Measurements from ENCODE around the gene EFHD2.
"Not testable (repeated sequence)": the region's sequence is repeated elsewhere in the genome, so short reads cannot be mapped to it uniquely, and the experiment has no call there.

EFHD2 gene

GRCh38 chr1:15463926-15464322 lies 54.2 kb downstream of the EFHD2 start:
- not testable (repeated sequence) for H3K4me1 ChIP-seq (ENCODE audit: control insufficient read depth in 2 of 2, insufficient read depth in 1 of 2, low read depth in 1 of 2, low read length in 2 of 2); H2AK5ac ChIP-seq (ENCODE audit: low read depth, low read length); H3K9ac ChIP-seq (ENCODE audit: low read depth, low read length, poor library complexity); H3K9me3 ChIP-seq (replicated peaks in 1 of 2; ENCODE audit: control insufficient read depth in 2 of 2, insufficient read depth in 1 of 2, low read depth in 1 of 2, low read length in 2 of 2); H3K27ac ChIP-seq (replicated peaks; ENCODE audit: low read length); H3K18ac ChIP-seq (ENCODE audit: low read length); H3K4ac ChIP-seq (ENCODE audit: low read length); H3K23ac ChIP-seq (ENCODE audit: low read depth, low read length, poor library complexity); H3K4me3 ChIP-seq (ENCODE audit: low read length in 2 of 2); H3K36me3 ChIP-seq (replicated peaks in 1 of 2; ENCODE audit: control insufficient read depth in 2 of 2, insufficient read depth in 2 of 2, low read length in 2 of 2); H3K79me1 ChIP-seq (ENCODE audit: low read depth, low read length); H2BK15ac ChIP-seq (ENCODE audit: low read length); DNase-seq (ENCODE audit: low spot score); H3K27me3 ChIP-seq (ENCODE audit: control insufficient read depth in 3 of 3, insufficient read depth in 3 of 3, low read depth in 1 of 3, low read length in 3 of 3); H2AFZ ChIP-seq (ENCODE audit: low read length); H2BK5ac ChIP-seq (ENCODE audit: low read length); H3K4me2 ChIP-seq (ENCODE audit: insufficient read depth, low read length, poor library complexity, severe bottlenecking); H4K91ac ChIP-seq (ENCODE audit: low read depth, low read length, poor library complexity); H2BK12ac ChIP-seq (ENCODE audit: low read length); H2BK120ac ChIP-seq (ENCODE audit: low read depth, low read length); H4K8ac ChIP-seq (ENCODE audit: low read depth, low read length); H3K14ac ChIP-seq (ENCODE audit: low read length)
- no CpG with 5 or more reads among the region's 5 CpGs for WGBS, 2 donors (ENCODE audit: extremely low coverage in 2 of 2, insufficient read length in 2 of 2, insufficient replicate concordance in 1 of 2)

- no peak overlapping the region for H2BK5ac ChIP-seq (ENCODE audit: low read length)
- no peak overlapping the region for H4K91ac ChIP-seq (ENCODE audit: low read depth, low read length, poor library complexity)
- H3K14ac ChIP-seq (ENCODE audit: low read length): peak overlapping the region; percentile 32
- no peak overlapping the region for H3K23ac ChIP-seq (ENCODE audit: low read depth, low read length, poor library complexity)
- no peaks in the 10 kb centered on the region for H3K36me3 ChIP-seq (replicated peaks in 1 of 2; ENCODE audit: control insufficient read depth in 2 of 2, insufficient read depth in 2 of 2, low read length in 2 of 2)
- H3K27me3 ChIP-seq (ENCODE audit: control insufficient read depth in 3 of 3, insufficient read depth in 3 of 3, low read depth in 1 of 3, low read length in 3 of 3): peaks cover 0 to 4% (median 0%) of the 10 kb centered on the region in 3 experiments
- no peak overlapping the region for H3K4me3 ChIP-seq (ENCODE audit: low read length in 2 of 2)
- WGBS, 2 donors (ENCODE audit: extremely low coverage in 2 of 2, insufficient read length in 2 of 2, insufficient replicate concordance in 1 of 2): no CpG with 5 or more reads among the region's 7 CpGs
- H3K79me1 ChIP-seq (ENCODE audit: low read depth, low read length): no peaks in the 10 kb centered on the region
- no peak overlapping the region for H3K4me2 ChIP-seq (ENCODE audit: insufficient read depth, low read length, poor library complexity, severe bottlenecking)
- no peak overlapping the region for H4K8ac ChIP-seq (ENCODE audit: low read depth, low read length)
- no peak for DNase-seq (ENCODE audit: low spot score)
- no peak overlapping the region for H3K9ac ChIP-seq (ENCODE audit: low read depth, low read length, poor library complexity)
- no peak overlapping the region for H2AFZ ChIP-seq (ENCODE audit: low read length)
- no peak overlapping the region for H3K4ac ChIP-seq (ENCODE audit: low read length)
- H3K18ac ChIP-seq (ENCODE audit: low read length): no peak overlapping the region
- H3K27ac ChIP-seq (replicated peaks; ENCODE audit: low read length): no peak overlapping the region
- no peak overlapping the region for H2BK15ac ChIP-seq (ENCODE audit: low read length)
- H3K9me3 ChIP-seq (replicated peaks in 1 of 2; ENCODE audit: control insufficient read depth in 2 of 2, insufficient read depth in 1 of 2, low read depth in 1 of 2, low read length in 2 of 2): no peaks in the 10 kb centered on the region
- no peak overlapping the region for H2AK5ac ChIP-seq (ENCODE audit: low read depth, low read length)
- H3K4me1 ChIP-seq (ENCODE audit: control insufficient read depth in 2 of 2, insufficient read depth in 1 of 2, low read depth in 1 of 2, low read length in 2 of 2): no peaks in the 10 kb centered on the region
- no peak overlapping the region for H2BK12ac ChIP-seq (ENCODE audit: low read length)
- H2BK120ac ChIP-seq (ENCODE audit: low read depth, low read length): no peak overlapping the region
Measured at GRCh38 chr1:15465674-15466073, 56.0 kb downstream of the EFHD2 start.

GRCh38 chr1:15466955-15467625 lies 57.4 kb downstream of the EFHD2 start:
- WGBS, 2 donors (ENCODE audit: extremely low coverage in 2 of 2, insufficient read length in 2 of 2, insufficient replicate concordance in 1 of 2): no CpG with 5 or more reads among the region's 22 CpGs
- not testable (repeated sequence) for H3K4ac ChIP-seq (ENCODE audit: low read length); H3K14ac ChIP-seq (ENCODE audit: low read length)

GRCh38 chr1:15468145-15468544 lies 58.5 kb downstream of the EFHD2 start:
- Histone ChIP-seq H3K27me3 (ENCODE audit: control insufficient read depth in 3 of 3, insufficient read depth in 3 of 3, low read depth in 1 of 3, low read length in 3 of 3) (peaks cover 0 to 2% (median 0%) of the 10 kb centered on the region in 3 experiments), H3K4me1 (ENCODE audit: control insufficient read depth in 2 of 2, insufficient read depth in 1 of 2, low read depth in 1 of 2, low read length in 2 of 2) (no peaks in the 10 kb centered on the region), H2BK5ac (ENCODE audit: low read length) (no peak overlapping the region), H3K9me3 (replicated peaks in 1 of 2; ENCODE audit: control insufficient read depth in 2 of 2, insufficient read depth in 1 of 2, low read depth in 1 of 2, low read length in 2 of 2) (peaks cover 0 to 2% of the 10 kb centered on the region in 2 donors), H3K14ac (ENCODE audit: low read length) (no peak overlapping the region), H3K18ac (ENCODE audit: low read length) (no peak overlapping the region), H2AFZ (ENCODE audit: low read length) (no peak overlapping the region), H3K4me2 (ENCODE audit: insufficient read depth, low read length, poor library complexity, severe bottlenecking) (no peak overlapping the region), H2BK120ac (ENCODE audit: low read depth, low read length) (no peak overlapping the region), H2AK5ac (ENCODE audit: low read depth, low read length) (no peak overlapping the region), H4K91ac (ENCODE audit: low read depth, low read length, poor library complexity) (no peak overlapping the region), H3K27ac (replicated peaks; ENCODE audit: low read length) (no peak overlapping the region), H3K23ac (ENCODE audit: low read depth, low read length, poor library complexity) (no peak overlapping the region), H3K36me3 (replicated peaks in 1 of 2; ENCODE audit: control insufficient read depth in 2 of 2, insufficient read depth in 2 of 2, low read length in 2 of 2) (no peaks in the 10 kb centered on the region), H3K4ac (ENCODE audit: low read length) (no peak overlapping the region), H3K4me3 (ENCODE audit: low read length in 2 of 2) (no peak overlapping the region), H4K8ac (ENCODE audit: low read depth, low read length) (no peak overlapping the region), H3K9ac (ENCODE audit: low read depth, low read length, poor library complexity) (no peak overlapping the region), H2BK12ac (ENCODE audit: low read length) (no peak overlapping the region), H2BK15ac (ENCODE audit: low read length) (no peak overlapping the region), H3K79me1 (ENCODE audit: low read depth, low read length) (no peaks in the 10 kb centered on the region)
- no peak for DNase-seq (ENCODE audit: low spot score)

More at GRCh38 chr1:15466955-15467625, 57.4 kb downstream of the EFHD2 start:
- H3K4me2 ChIP-seq (ENCODE audit: insufficient read depth, low read length, poor library complexity, severe bottlenecking); H3K27ac ChIP-seq (replicated peaks; ENCODE audit: low read length); H3K23ac ChIP-seq (ENCODE audit: low read depth, low read length, poor library complexity); H2BK15ac ChIP-seq (ENCODE audit: low read length); H3K36me3 ChIP-seq (replicated peaks in 1 of 2; ENCODE audit: control insufficient read depth in 2 of 2, insufficient read depth in 2 of 2, low read length in 2 of 2); H2AK5ac ChIP-seq (ENCODE audit: low read depth, low read length); H3K4me1 ChIP-seq (ENCODE audit: control insufficient read depth in 2 of 2, insufficient read depth in 1 of 2, low read depth in 1 of 2, low read length in 2 of 2); H3K79me1 ChIP-seq (ENCODE audit: low read depth, low read length); H3K4me3 ChIP-seq (ENCODE audit: low read length in 2 of 2); H2BK5ac ChIP-seq (ENCODE audit: low read length); H3K18ac ChIP-seq (ENCODE audit: low read length); H3K9ac ChIP-seq (ENCODE audit: low read depth, low read length, poor library complexity); H4K91ac ChIP-seq (ENCODE audit: low read depth, low read length, poor library complexity); H3K9me3 ChIP-seq (replicated peaks in 1 of 2; ENCODE audit: control insufficient read depth in 2 of 2, insufficient read depth in 1 of 2, low read depth in 1 of 2, low read length in 2 of 2); H2BK120ac ChIP-seq (ENCODE audit: low read depth, low read length); H4K8ac ChIP-seq (ENCODE audit: low read depth, low read length); H2BK12ac ChIP-seq (ENCODE audit: low read length); H2AFZ ChIP-seq (ENCODE audit: low read length); DNase-seq (ENCODE audit: low spot score); H3K27me3 ChIP-seq (ENCODE audit: control insufficient read depth in 3 of 3, insufficient read depth in 3 of 3, low read depth in 1 of 3, low read length in 3 of 3): not testable (repeated sequence)

All from neuronal stem cell (in vitro differentiated cells).